PC-9 (cell line): ENCODE data around the gene ANKRD9. TPM values are rescaled to one million over a fixed set of nuclear protein-coding genes. Genes with fewer than 3 reads are reported as not detected.

Source experiments
- BruUV-seq: library from RNA; stranded (reverse); fragments of 400-500 nt; replicated peaks from 2 replicates; lab custom pipeline; 2021; lab: Mats Ljungman, UMichigan
- CTCF ChIA-PET: fragments of 300-600 bp; sonication (Branson Sonifier 250); formaldehyde crosslinking; loops from one replicate; lab custom pipeline; 2022; ENCODE audit warnings: antibody characterized with exemption; lab: Charles Lee
- POLR2A ChIA-PET: fragments of 300-600 bp; sonication (Branson Sonifier 250); formaldehyde crosslinking; loops from one replicate; lab custom pipeline; 2022; ENCODE audit warnings: antibody characterized with exemption; ENCODE audit not compliant: unreplicated experiment; lab: Charles Lee
- DNase-seq, 2 experiments: peaks; one replicate each; pipeline versions ENCODE4 v3.0.0 to v3.0.0-alpha.2; 2015 to 2022; ENCODE audit warnings: mixed read lengths in 1 of 2
- H2AFZ ChIP-seq: fragments of 200-600 bp; sonication (generic); 2 replicates; pipeline ENCODE4 v1.8.1; 2017; ENCODE audit warnings: antibody characterized with exemption
- H3F3A ChIP-seq: fragments of 200-600 bp; sonication (generic); 2 replicates; pipeline ENCODE4 v1.8.1; 2017; ENCODE audit warnings: antibody characterized with exemption, mild to moderate bottlenecking, low read depth; ENCODE audit not compliant: insufficient read depth
- H3K27ac ChIP-seq: fragments of 200-600 bp; sonication (generic); 2 replicates; pipeline ENCODE4 v1.6.1; 2016; ENCODE audit warnings: mixed run types
- H3K27me3 ChIP-seq: fragments of 200-600 bp; sonication (generic); 2 replicates; pipeline ENCODE4 v1.6.1; 2016; ENCODE audit warnings: low read depth, mixed run types; ENCODE audit not compliant: insufficient read depth
- H3K36me3 ChIP-seq: fragments of 200-600 bp; sonication (generic); 2 replicates; pipeline ENCODE4 v1.6.1; 2016; ENCODE audit warnings: low read depth, mixed run types
- H3K4me1 ChIP-seq: fragments of 200-600 bp; sonication (generic); replicated peaks from 2 replicates; pipeline ENCODE4 v1.6.1; 2016; ENCODE audit warnings: mixed run types; ENCODE audit not compliant: insufficient read depth
- H3K4me2 ChIP-seq: fragments of 200-600 bp; sonication (generic); 2 replicates; pipeline ENCODE4 v1.6.1; 2017; ENCODE audit warnings: mixed run types
- H3K4me3 ChIP-seq: fragments of 200-600 bp; sonication (generic); 2 replicates; pipeline ENCODE4 v1.6.1; 2016; ENCODE audit warnings: mixed run types
- H3K79me2 ChIP-seq: fragments of 200-600 bp; sonication (generic); 2 replicates; pipeline ENCODE4 v1.6.1; 2017; ENCODE audit warnings: low read depth, mixed run types
- H3K9me2 ChIP-seq: fragments of 200-600 bp; sonication (generic); 2 replicates; pipeline ENCODE4 v1.8.1; 2017; ENCODE audit warnings: mild to moderate bottlenecking; ENCODE audit not compliant: insufficient read depth
- H3K9me3 ChIP-seq: fragments of 200-600 bp; sonication (generic); 2 replicates; pipeline ENCODE4 v1.8.1; 2016; ENCODE audit warnings: low read depth; ENCODE audit not compliant: insufficient read depth
- H4K20me1 ChIP-seq: fragments of 200-600 bp; sonication (generic); 2 replicates; pipeline ENCODE4 v1.8.1; 2017; ENCODE audit not compliant: insufficient read depth
- EZH2 ChIP-seq: fragments of 200-600 bp; sonication (generic); IDR thresholded peaks from 2 replicates; pipeline ENCODE4 v1.8.0; 2017; ENCODE audit warnings: antibody characterized with exemption, low read depth
- intact Hi-C: fragments of 100-400 bp; cut with micrococcal nuclease; formaldehyde crosslinking; loops from one replicate; pipeline ENCODE4 v1.10.0; 2022; ENCODE audit not compliant: unreplicated experiment
- total RNA-seq: library from RNA; stranded (reverse); gene quantifications from 2 replicates; pipeline ENCODE4 v1.2.3, GENCODE V29; 2021
- TF ChIP-seq, protein P1 (sequence below): fragments of 200-600 bp; sonication (generic); conservative IDR thresholded peaks from 2 replicates; pipeline ENCODE4 v1.6.1; 2017; ENCODE audit warnings: mixed run types, antibody characterized with exemption, mild to moderate bottlenecking, moderate library complexity

Gene ANKRD9
- total RNA-seq, 1 experiment from 2014 or later = 44.6 TPM

- Histone ChIP-seq H3K79me2 (no peaks in the 10 kb centered on the region), H2AFZ (no peak overlapping the region), H3K36me3 (peaks cover 20% of the 10 kb centered on the region), H3K27ac (no peak overlapping the region), H3K27me3 (no peaks in the 10 kb centered on the region), H3K4me2 (no peak overlapping the region), H3K4me3 (no peak overlapping the region), H3K9me2 (no peaks in the 10 kb centered on the region), H3F3A (peaks cover 21% of the 10 kb centered on the region), H3K9me3 (peaks cover 16% of the 10 kb centered on the region), H3K4me1 (peaks cover 21% of the 10 kb centered on the region), H4K20me1 (no peaks in the 10 kb centered on the region)
- TF ChIP-seq, protein P1, sequence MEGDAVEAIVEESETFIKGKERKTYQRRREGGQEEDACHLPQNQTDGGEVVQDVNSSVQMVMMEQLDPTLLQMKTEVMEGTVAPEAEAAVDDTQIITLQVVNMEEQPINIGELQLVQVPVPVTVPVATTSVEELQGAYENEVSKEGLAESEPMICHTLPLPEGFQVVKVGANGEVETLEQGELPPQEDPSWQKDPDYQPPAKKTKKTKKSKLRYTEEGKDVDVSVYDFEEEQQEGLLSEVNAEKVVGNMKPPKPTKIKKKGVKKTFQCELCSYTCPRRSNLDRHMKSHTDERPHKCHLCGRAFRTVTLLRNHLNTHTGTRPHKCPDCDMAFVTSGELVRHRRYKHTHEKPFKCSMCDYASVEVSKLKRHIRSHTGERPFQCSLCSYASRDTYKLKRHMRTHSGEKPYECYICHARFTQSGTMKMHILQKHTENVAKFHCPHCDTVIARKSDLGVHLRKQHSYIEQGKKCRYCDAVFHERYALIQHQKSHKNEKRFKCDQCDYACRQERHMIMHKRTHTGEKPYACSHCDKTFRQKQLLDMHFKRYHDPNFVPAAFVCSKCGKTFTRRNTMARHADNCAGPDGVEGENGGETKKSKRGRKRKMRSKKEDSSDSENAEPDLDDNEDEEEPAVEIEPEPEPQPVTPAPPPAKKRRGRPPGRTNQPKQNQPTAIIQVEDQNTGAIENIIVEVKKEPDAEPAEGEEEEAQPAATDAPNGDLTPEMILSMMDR = no peak
- no peak for TF ChIP-seq EZH2
- CTCF ChIA-PET = no interaction called here
- POLR2A ChIA-PET = interaction anchor here (0.6 kb wide), 1 partner anchor 197 kb away, joined by 4 read pairs; no protein-coding TSS in a partner anchor
- no peak for DNase-seq
- intact Hi-C loops = no loop called here
- no TSS peak for BruUV-seq
These were observed 37.4 kb downstream of the ANKRD9 start for GRCh38 chr14:102471921-102472790.

DNA sequence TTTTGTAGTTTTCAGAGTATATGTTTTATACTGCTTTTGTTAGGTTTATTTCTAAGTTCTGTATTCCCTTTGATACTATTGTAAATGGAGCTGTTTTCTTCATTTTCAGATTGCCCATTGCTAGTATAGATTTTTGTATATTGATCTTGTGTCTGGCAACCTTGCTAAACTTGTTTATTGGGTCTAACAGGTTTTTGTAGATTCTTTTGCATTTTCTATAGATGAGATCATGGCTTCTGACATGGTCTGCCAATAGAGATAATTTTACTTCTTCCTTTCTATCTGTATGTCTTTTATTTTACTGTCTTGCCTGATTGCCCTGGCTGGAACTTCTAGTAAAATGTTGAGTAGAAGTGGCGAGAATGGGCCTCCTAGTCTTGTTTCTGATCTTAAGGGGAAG, 40.3 kb downstream of the ANKRD9 start:
- peaks cover 27% of the 10 kb centered on the region for H3K36me3 ChIP-seq
- H3K27me3 ChIP-seq = no peaks in the 10 kb centered on the region
- H3K4me3 ChIP-seq = peak overlapping the region; percentile 14; the same call in 1 of the 2 replicates
- ChIA-PET POLR2A (interaction anchor here (0.6 kb wide), 1 partner anchor 992 kb away, joined by 8 read pairs; no protein-coding TSS in a partner anchor), CTCF (no interaction called here)
- no peaks in the 10 kb centered on the region for H4K20me1 ChIP-seq
- peaks cover 21% of the 10 kb centered on the region for H3F3A ChIP-seq
- no TSS peak for BruUV-seq
- no peak overlapping the region for H2AFZ ChIP-seq
- no peak for TF ChIP-seq EZH2
- TF ChIP-seq, protein P1 = no peak
- DNase-seq = peak in 1 of 2 experiments; percentile 87
- peaks cover 19% of the 10 kb centered on the region for H3K9me3 ChIP-seq
- peak overlapping the region; percentile 58 for H3K27ac ChIP-seq
- H3K4me1 ChIP-seq = peaks cover 21% of the 10 kb centered on the region
- intact Hi-C loops = no loop called here
- H3K9me2 ChIP-seq = no peaks in the 10 kb centered on the region
- H3K79me2 ChIP-seq = no peaks in the 10 kb centered on the region
- H3K4me2 ChIP-seq = peak overlapping the region; percentile 62

- Histone ChIP-seq H4K20me1 (no peaks in the 10 kb centered on the region), H3K4me2 (no peak overlapping the region), H3K79me2 (no peaks in the 10 kb centered on the region), H3K27ac (no peak overlapping the region), H2AFZ (no peak overlapping the region), H3K36me3 (peaks cover 27% of the 10 kb centered on the region), H3K4me3 (no peak overlapping the region), H3K27me3 (no peaks in the 10 kb centered on the region), H3K9me3 (peaks cover 19% of the 10 kb centered on the region), H3K9me2 (no peaks in the 10 kb centered on the region), H3K4me1 (peaks cover 16% of the 10 kb centered on the region), H3F3A (peaks cover 16% of the 10 kb centered on the region)
- DNase-seq = no peak
- TF ChIP-seq EZH2 = no peak
- TF ChIP-seq, protein P1 = no peak
- ChIA-PET CTCF (no interaction called here), POLR2A (no interaction called here)
- no TSS peak for BruUV-seq
- intact Hi-C loops = no loop called here
These were observed 44.7 kb downstream of the ANKRD9 start for GRCh38 chr14:102464846-102465341.
